Measurements from ENCODE around the gene AK5.

- no peak for TF ChIP-seq CTCF (IDR thresholded peaks at IDR 0.05)
- no peak for TF ChIP-seq POLR2A (IDR thresholded peaks at IDR 0.05)
Observed at GRCh38 chr1:77375541-77375940, 93.7 kb downstream of the AK5 start.

Data from prostate gland (tissue), 2 donors.